ENCODE measurements around the gene USP15. TPM values are rescaled to one million over a fixed set of nuclear protein-coding genes. Genes with fewer than 3 reads are reported as not detected.

Gene USP15
- total RNA-seq, 1 donor from 2014 or later, result 150 TPM

DNA sequence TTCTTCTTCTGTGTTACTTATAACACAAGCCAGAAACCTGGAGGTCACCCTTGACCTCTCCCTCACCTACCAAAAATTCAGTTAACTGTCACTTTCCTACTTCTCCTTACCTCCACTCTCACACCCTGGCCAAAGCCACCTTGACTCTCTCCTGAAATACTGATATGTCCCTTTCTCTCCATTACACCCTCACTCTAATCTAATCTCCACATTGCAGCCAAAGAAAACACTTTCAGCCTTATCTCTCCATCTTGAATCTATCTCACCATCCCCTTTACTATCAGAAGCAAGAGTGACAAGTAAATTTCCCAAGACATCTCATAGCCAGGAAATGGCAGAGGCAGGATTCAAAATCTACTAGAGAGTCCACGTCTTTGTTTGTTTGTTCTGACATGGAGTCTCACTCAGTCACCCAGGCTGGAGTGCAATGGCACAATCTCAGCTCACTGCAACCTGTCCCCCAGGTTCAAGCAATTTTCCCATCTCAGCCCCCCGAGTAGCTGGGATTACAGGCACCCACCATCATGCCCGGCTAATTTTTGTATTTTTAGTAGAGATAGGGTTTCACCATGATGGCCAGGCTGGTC is 28.0 kb upstream of the USP15 start:
- peaks cover 4% of the 10 kb centered on the region for H3K9me3 Mint-ChIP-seq
- POLR2A ChIA-PET, result no interaction called here
- no peak for DNase-seq
- H3K36me3 Mint-ChIP-seq (ENCODE audit: low read depth), result no peaks in the 10 kb centered on the region
- intact Hi-C loops (cut with micrococcal nuclease), result no loop called here
- no peak for ATAC-seq (ENCODE audit: low read depth)
- CTCF ChIA-PET, result no interaction called here
- H3K27ac Mint-ChIP-seq, result no peak overlapping the region
- TF ChIP-seq, protein P1, sequence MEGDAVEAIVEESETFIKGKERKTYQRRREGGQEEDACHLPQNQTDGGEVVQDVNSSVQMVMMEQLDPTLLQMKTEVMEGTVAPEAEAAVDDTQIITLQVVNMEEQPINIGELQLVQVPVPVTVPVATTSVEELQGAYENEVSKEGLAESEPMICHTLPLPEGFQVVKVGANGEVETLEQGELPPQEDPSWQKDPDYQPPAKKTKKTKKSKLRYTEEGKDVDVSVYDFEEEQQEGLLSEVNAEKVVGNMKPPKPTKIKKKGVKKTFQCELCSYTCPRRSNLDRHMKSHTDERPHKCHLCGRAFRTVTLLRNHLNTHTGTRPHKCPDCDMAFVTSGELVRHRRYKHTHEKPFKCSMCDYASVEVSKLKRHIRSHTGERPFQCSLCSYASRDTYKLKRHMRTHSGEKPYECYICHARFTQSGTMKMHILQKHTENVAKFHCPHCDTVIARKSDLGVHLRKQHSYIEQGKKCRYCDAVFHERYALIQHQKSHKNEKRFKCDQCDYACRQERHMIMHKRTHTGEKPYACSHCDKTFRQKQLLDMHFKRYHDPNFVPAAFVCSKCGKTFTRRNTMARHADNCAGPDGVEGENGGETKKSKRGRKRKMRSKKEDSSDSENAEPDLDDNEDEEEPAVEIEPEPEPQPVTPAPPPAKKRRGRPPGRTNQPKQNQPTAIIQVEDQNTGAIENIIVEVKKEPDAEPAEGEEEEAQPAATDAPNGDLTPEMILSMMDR (IDR thresholded peaks at IDR 0.05), result no peak
- no peaks in the 10 kb centered on the region for H3K4me1 Mint-ChIP-seq
- peaks cover 4% of the 10 kb centered on the region for H3K27me3 Mint-ChIP-seq
- no peak overlapping the region for H3K4me3 Mint-ChIP-seq

DNA sequence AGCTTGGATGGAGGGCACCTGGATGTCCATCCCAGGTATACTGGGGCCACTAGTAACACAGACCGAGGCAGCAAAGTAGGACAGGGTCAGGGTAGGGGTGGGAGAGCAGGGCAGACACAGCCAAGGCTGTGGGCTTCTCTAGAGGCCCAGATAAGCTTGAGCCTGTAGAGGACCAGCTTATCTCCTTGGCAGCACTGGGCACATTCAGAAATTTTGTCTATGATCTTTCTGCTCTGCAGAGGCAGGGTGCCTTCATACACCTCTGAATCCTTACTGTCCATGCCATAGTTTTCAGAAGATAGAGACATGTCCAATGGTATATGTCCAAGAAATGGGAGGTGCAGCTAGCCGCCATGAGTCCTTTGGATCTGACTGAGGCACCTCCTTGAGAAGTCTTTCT is 26.4 kb upstream of the USP15 start:
- TF ChIP-seq, protein P1 (IDR thresholded peaks at IDR 0.05), result no peak
- Mint-ChIP-seq H3K27me3 (peaks cover 6% of the 10 kb centered on the region), H3K27ac (no peak overlapping the region), H3K9me3 (peaks cover 4% of the 10 kb centered on the region), H3K36me3 (ENCODE audit: low read depth) (no peaks in the 10 kb centered on the region), H3K4me1 (no peaks in the 10 kb centered on the region), H3K4me3 (no peak overlapping the region)
- CTCF ChIA-PET, result no interaction called here
- intact Hi-C loops (cut with micrococcal nuclease), result no loop called here
- POLR2A ChIA-PET, result no interaction called here
- DNase-seq, result no peak
- ATAC-seq (ENCODE audit: low read depth), result no peak

DNA sequence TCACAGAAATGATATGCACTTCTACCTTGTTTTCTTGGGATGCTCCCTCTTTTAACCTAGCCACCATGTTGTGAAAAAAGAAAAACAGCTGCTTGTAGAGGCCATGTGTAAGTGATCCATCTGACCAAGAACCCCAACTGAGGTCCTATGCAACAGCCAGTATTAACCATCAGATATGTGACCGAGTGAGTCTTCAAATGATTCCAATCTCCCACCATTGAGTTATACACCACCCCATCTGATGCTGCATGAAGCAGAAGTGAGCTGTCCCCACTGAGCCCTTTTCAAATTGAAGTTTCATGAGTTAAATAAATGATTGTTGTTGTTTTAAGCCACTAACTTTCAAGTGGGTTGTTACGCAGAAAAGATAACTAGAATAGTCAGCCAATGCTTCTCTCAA is 20.6 kb upstream of the USP15 start:
- DNase-seq (no peak), ATAC-seq (ENCODE audit: low read depth) (no peak)
- no peaks in the 10 kb centered on the region for H3K36me3 Mint-ChIP-seq (ENCODE audit: low read depth)
- no peaks in the 10 kb centered on the region for H3K4me1 Mint-ChIP-seq
- peaks cover 4% of the 10 kb centered on the region for H3K9me3 Mint-ChIP-seq
- H3K4me3 Mint-ChIP-seq, result no peak overlapping the region
- TF ChIP-seq, protein P1 (IDR thresholded peaks at IDR 0.05), result no peak
- ChIA-PET CTCF (no interaction called here), POLR2A (no interaction called here)
- intact Hi-C loops (cut with micrococcal nuclease), result no loop called here
- peaks cover 3% of the 10 kb centered on the region for H3K27me3 Mint-ChIP-seq
- no peak overlapping the region for H3K27ac Mint-ChIP-seq

DNA sequence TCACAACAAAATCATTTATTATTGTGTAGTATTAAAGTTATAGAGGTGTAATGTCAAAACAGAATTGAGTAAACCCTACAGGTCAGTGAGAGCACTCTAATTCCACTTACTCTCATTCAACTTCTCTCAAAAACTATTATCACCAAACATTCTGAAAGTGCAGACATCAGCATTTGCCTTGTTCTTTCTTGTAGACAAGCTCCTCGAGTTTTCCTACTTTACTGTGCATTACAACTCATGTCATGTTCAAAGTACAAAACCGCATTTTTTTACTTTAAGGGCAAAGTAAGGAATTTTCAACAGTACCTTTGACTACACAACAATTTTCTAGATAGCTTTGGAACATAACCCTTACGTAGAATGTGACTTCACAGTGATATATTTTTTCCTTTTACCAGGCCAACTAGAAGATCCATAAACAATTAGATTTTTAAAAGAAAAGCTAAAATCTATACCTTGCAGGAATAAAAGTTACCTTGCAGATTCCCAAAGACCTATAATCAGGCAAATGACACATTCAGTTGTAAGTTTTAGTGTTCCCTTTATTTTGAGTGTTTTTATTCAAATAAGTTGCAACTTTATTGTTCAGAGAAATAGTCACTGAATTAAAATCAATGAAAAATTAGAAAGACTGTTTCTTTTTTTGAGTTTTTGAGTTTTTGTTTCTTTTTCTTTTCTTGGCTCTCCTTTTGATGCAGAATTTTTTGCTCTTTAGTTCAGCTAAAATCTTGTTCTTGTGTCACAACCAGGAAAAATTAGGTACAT is 12.7 kb upstream of the USP15 start:
- Mint-ChIP-seq H3K9me3 (no peaks in the 10 kb centered on the region), H3K27ac (no peak overlapping the region), H3K4me1 (peaks cover 9% of the 10 kb centered on the region), H3K36me3 (ENCODE audit: low read depth) (no peaks in the 10 kb centered on the region), H3K4me3 (no peak overlapping the region), H3K27me3 (no peaks in the 10 kb centered on the region)
- ChIA-PET POLR2A (no interaction called here), CTCF (no interaction called here)
- intact Hi-C loops (cut with micrococcal nuclease), result no loop called here
- no peak for DNase-seq
- TF ChIP-seq, protein P1 (IDR thresholded peaks at IDR 0.05), result no peak
- no peak for ATAC-seq (ENCODE audit: low read depth)

DNA sequence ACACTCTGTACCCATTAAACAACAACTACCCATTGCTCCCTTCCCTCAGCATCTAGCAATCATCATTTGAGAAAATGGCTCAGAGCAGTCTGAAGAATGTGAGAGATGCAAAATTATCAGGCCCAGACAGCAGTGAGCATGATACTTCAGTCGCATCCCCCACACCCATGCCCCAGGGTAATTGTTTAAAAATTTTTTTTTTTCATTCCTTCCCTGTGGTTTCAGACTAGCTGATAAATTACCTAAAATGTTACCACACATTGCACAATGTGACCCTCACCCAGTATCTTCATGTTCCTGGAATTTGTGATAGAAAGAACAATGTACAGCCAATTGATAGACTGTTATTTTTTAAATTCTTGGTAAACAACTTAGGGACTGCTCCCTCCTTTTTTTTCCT is 11.3 kb upstream of the USP15 start:
- intact Hi-C loops (cut with micrococcal nuclease), result no loop called here
- CTCF ChIA-PET, result interaction anchor here (0.7 kb wide), 1 partner anchor 16 kb away, joined by 3 read pairs; no protein-coding TSS in a partner anchor

More for the DNA sequence above, 11.3 kb upstream of the USP15 start:
- H3K4me3 Mint-ChIP-seq, result no peak overlapping the region
- ATAC-seq (ENCODE audit: low read depth) (no peak), DNase-seq (no peak)
- POLR2A ChIA-PET, result no interaction called here
- no peaks in the 10 kb centered on the region for H3K9me3 Mint-ChIP-seq
- no peaks in the 10 kb centered on the region for H3K36me3 Mint-ChIP-seq (ENCODE audit: low read depth)
- no peaks in the 10 kb centered on the region for H3K27me3 Mint-ChIP-seq
- H3K4me1 Mint-ChIP-seq, result peaks cover 9% of the 10 kb centered on the region
- TF ChIP-seq, protein P1 (IDR thresholded peaks at IDR 0.05), result no peak
- H3K27ac Mint-ChIP-seq, result no peak overlapping the region

Data from activated B cell treated with CpG ODN at 0.5 μM for 24 hours (primary cell).